Ovary (tissue), 9 donors: ENCODE results near the gene SETBP1. TPM values are rescaled to one million over a fixed set of nuclear protein-coding genes. Genes with fewer than 3 reads are reported as not detected.
A peak's percentile ranks its signal among the peaks of the same experiment; 100 is the strongest.

ENCODE experiments used
- DNase-seq, 5 donors: peaks; one replicate each; pipeline ENCODE4 v3.0.0-alpha.2; 2019 to 2020
- H3K27ac ChIP-seq, 2 donors: fragments of 200-600 bp; one replicate each; pipeline versions ENCODE4 v1.5.1 to v1.8.0; 2019 to 2022
- H3K27me3 ChIP-seq: fragments of 200-600 bp; one replicate; pipeline ENCODE4 v1.8.0; 2022
- H3K36me3 ChIP-seq: fragments of 200-600 bp; sonication (generic); one replicate; pipeline ENCODE4 v1.5.1; 2019
- H3K4me1 ChIP-seq: one replicate; pipeline ENCODE4 v1.8.1; 2013; ENCODE audit warnings: mild to moderate bottlenecking, moderate library complexity; ENCODE audit not compliant: insufficient read depth
- H3K4me3 ChIP-seq: fragments of 200-600 bp; sonication (generic); one replicate; pipeline ENCODE4 v1.5.1; 2017
- H3K9me3 ChIP-seq, 2 donors: fragments of 200-600 bp in 1 of 2; sonication (generic) in 1 of 2; one replicate each; pipeline versions ENCODE4 v1.5.1 to v1.8.1; 2013 to 2019; ENCODE audit warnings: mild to moderate bottlenecking in 1 of 2, moderate library complexity in 1 of 2
- EP300 ChIP-seq: sonication (generic); formaldehyde crosslinking; IDR thresholded peaks from one replicate; pipeline ENCODE4 v1.6.1; 2017; ENCODE audit warnings: antibody characterized with exemption
- POLR2A ChIP-seq: fragments of 450-650 bp; IDR thresholded peaks from one replicate; pipeline ENCODE4 v1.6.1; 2017; ENCODE audit warnings: antibody characterized with exemption, mild to moderate bottlenecking, moderate library complexity
- WGBS, 3 donors: extraction: QIAGEN DNeasy Blood & Tissue Kit in 1 of 3; methylation state at CpG; one replicate each; pipeline versions ENCODE4 v1.1.5 to v1.1.7; 2013 to 2017; 5-methylcytosine and 5-hydroxymethylcytosine counted together
- intact Hi-C, 4 donors: fragments of 100-400 bp; cut with DNase I; formaldehyde crosslinking; loops; one replicate each; pipeline versions ENCODE4 v1.11.0 to v1.15.1; 2022 to 2023
- polyA plus RNA-seq, 2 donors: library from polyadenylated mRNA; stranded (reverse); fragments of 200-250 nt in 1 of 2; fragments of 350-450 nt in 1 of 2; fragmentation: Illumina TruSeq in 1 of 2; extraction: RNeasy Lipid Tissue Mini Kit (QIAGEN cat#74804) in 1 of 2; gene quantifications; one replicate each; pipeline ENCODE4 v1.2.3, GENCODE V29; 2013 to 2014
- total RNA-seq, 7 donors: library from RNA; depleted of rRNA in 2 of 7; stranded (reverse); fragments of >200 nt in 2 of 7; fragmentation: NEBNext Ultra II Directional in 3 of 7; extraction: Animal tissue kit (Norgen Biotek cat#: 25700) in 3 of 7; gene quantifications; one replicate each; pipeline versions ENCODE4 v1.1.0 to v1.2.4, GENCODE V29; 2016 to 2023
- TF ChIP-seq, protein P1 (sequence below), 3 donors: fragments of 450-650 bp in 2 of 3; fragments of 200-600 bp in 1 of 3; IDR thresholded peaks; one replicate each; pipeline versions ENCODE4 v1.5.1 to v1.8.0; 2016 to 2022; ENCODE audit warnings: antibody characterized with exemption in 3 of 3, mild to moderate bottlenecking in 1 of 3
- donor health status: DM: no; HTN: no; CAD: no; lungs with moderate emphysema.
- donor health status: DM: no; HTN: no; CAD: no.
- donor health status: Bipolar disorder and iron deficiency.
- donor health status: DM: yes; HTN: yes; CAD: no.
- donor health status: DM: no; HTN: no; CAD: no.
- donor health status: DM: yes; HTN: yes; CAD: no.

The SETBP1 gene
- total and polyA plus RNA-seq, 9 donors = 7.8 to 53.7 (median 28.4) TPM

- H3K9me3 ChIP-seq = no peaks in the 10 kb centered on the region
- no peak overlapping the region for H3K27ac ChIP-seq
- no peak overlapping the region for H3K4me3 ChIP-seq
- no peak for DNase-seq
- H3K27me3 ChIP-seq = no peaks in the 10 kb centered on the region
- H3K4me1 ChIP-seq = no peaks in the 10 kb centered on the region
- no peak for TF ChIP-seq EP300
- TF ChIP-seq, protein P1, sequence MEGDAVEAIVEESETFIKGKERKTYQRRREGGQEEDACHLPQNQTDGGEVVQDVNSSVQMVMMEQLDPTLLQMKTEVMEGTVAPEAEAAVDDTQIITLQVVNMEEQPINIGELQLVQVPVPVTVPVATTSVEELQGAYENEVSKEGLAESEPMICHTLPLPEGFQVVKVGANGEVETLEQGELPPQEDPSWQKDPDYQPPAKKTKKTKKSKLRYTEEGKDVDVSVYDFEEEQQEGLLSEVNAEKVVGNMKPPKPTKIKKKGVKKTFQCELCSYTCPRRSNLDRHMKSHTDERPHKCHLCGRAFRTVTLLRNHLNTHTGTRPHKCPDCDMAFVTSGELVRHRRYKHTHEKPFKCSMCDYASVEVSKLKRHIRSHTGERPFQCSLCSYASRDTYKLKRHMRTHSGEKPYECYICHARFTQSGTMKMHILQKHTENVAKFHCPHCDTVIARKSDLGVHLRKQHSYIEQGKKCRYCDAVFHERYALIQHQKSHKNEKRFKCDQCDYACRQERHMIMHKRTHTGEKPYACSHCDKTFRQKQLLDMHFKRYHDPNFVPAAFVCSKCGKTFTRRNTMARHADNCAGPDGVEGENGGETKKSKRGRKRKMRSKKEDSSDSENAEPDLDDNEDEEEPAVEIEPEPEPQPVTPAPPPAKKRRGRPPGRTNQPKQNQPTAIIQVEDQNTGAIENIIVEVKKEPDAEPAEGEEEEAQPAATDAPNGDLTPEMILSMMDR (IDR thresholded peaks at IDR 0.05) = no peak
- no peak for TF ChIP-seq POLR2A
- no peaks in the 10 kb centered on the region for H3K36me3 ChIP-seq
- intact Hi-C loops = no loop called here
These were observed 392.9 kb downstream of the SETBP1 start for GRCh38 chr18:45073556-45073955.

GRCh38 chr18:45081566-45082181, 401.0 kb downstream of the SETBP1 start:
- intact Hi-C loops = no loop called here
- 71 to 75% (median 74%) methylated on average over 6 of the region's 6 CpGs for WGBS, 3 donors
- H3K27ac ChIP-seq = no peak overlapping the region
- H3K36me3 ChIP-seq = no peaks in the 10 kb centered on the region
- TF ChIP-seq, protein P1 (IDR thresholded peaks at IDR 0.05) = no peak
- TF ChIP-seq POLR2A (no peak), EP300 (no peak)
- no peaks in the 10 kb centered on the region for H3K9me3 ChIP-seq
- no peaks in the 10 kb centered on the region for H3K27me3 ChIP-seq
- H3K4me1 ChIP-seq = no peaks in the 10 kb centered on the region
- no peak overlapping the region for H3K4me3 ChIP-seq
- DNase-seq = no peak

- TF ChIP-seq, protein P1 (IDR thresholded peaks at IDR 0.05) = no peak
- TF ChIP-seq EP300 (no peak), POLR2A (no peak)
- Histone ChIP-seq H3K36me3 (no peaks in the 10 kb centered on the region), H3K27me3 (no peaks in the 10 kb centered on the region), H3K27ac (no peak overlapping the region), H3K9me3 (no peaks in the 10 kb centered on the region), H3K4me1 (no peaks in the 10 kb centered on the region), H3K4me3 (no peak overlapping the region)
- WGBS, 3 donors = 89 to 92% (median 89%) methylated on average over 8 of the region's 8 CpGs
- intact Hi-C loops = no loop called here
- no peak for DNase-seq
These were observed 402.7 kb downstream of the SETBP1 start for GRCh38 chr18:45083226-45083855.

DNA sequence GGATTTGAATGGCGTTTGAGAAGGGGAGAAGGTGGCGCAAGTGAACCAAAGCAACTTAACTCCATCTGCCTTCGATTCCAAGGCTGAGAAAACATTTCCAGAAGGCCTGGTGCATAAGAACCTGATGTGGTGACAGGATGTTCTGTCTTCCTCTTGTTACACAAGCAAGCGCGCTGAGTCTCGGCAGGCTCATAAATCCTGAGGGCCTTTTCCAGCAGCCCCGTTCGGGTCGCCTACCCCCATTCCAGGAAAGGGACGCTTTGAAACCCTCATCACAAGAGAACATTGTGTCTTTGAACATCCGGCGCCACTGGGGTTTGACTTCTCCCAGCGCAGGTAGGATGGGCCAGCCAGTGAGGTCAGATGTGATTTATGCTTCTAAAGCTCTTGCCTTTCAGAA, 403.5 kb downstream of the SETBP1 start:
- Histone ChIP-seq H3K36me3 (no peaks in the 10 kb centered on the region), H3K4me3 (no peak overlapping the region), H3K27ac (no peak overlapping the region), H3K27me3 (no peaks in the 10 kb centered on the region), H3K9me3 (no peaks in the 10 kb centered on the region), H3K4me1 (no peaks in the 10 kb centered on the region)
- DNase-seq = peak in 1 of 5 donors; percentile 33
- no peak for TF ChIP-seq POLR2A
- no peak for TF ChIP-seq EP300
- TF ChIP-seq, protein P1 (IDR thresholded peaks at IDR 0.05) = no peak
- 71 to 80% (median 78%) methylated on average over 13 of the region's 13 CpGs for WGBS, 3 donors
- intact Hi-C loops = no loop called here
